GM12865 (cell line): ENCODE results near the gene SHISA9.

Source experiments
- DNase-seq: peaks from one replicate; pipeline ENCODE4 v3.0.0; 2010; ENCODE audit warnings: low read depth
- H3K4me3 ChIP-seq: 2 replicates; pipeline ENCODE4 v1.5.1; 2011; ENCODE audit warnings: mild to moderate bottlenecking, low read depth, low read length, control low read depth
- CTCF ChIP-seq: IDR thresholded peaks from 2 replicates; pipeline ENCODE4 v1.5.1; 2011; ENCODE audit warnings: low read length, control low read depth, low read depth, inconsistent platforms; ENCODE audit not compliant: insufficient read depth; ENCODE audit errors: missing control alignments

SHISA9 gene

DNA sequence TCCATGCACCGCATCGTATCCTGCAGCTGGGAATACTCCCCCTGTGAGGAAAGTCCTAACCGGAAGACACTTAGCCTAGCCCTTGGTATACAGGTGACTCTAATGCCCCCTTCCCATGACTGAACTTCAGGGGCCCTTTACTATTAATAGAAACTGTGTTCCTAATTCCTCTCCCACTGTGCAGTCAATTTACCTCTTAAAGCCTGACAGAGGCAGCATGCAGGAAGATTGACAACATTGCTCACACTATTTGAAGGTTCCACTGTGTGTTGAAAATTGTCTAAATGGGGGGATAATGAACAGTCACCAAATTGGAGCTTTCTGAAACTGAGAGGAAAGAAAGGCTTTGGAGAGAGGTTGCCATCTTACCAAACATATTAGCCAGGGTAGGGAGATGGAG, 222.6 kb downstream of the SHISA9 start:
- no peak for DNase-seq
- TF ChIP-seq CTCF, result no peak
- no peak overlapping the region for H3K4me3 ChIP-seq

DNA sequence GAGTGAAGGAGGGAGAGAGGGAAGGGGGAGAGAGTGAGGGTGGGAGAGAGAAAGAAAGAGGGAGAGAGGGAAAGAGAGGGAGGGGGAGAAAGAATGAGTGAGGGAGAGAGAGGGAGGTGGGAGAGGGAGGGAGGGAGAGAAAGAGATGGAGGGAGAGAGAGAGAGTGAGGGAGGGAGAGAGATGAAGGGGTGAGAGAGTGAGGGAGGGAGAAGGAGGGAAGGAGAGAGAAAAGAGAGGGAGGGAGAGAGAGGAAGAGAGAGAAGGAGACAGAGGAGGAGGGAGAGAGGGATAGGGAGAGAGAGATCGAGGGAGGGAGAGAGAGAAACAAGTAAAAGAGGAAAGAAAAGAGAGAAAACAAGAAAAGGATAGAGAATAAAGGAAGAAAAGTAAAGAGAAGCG, 225.7 kb downstream of the SHISA9 start:
- no peak for DNase-seq
- no peak overlapping the region for H3K4me3 ChIP-seq
- TF ChIP-seq CTCF, result no peak

GRCh38 chr16:13130586-13130985, 229.2 kb downstream of the SHISA9 start:
- no peak for TF ChIP-seq CTCF
- DNase-seq, result no peak
- no peak overlapping the region for H3K4me3 ChIP-seq

DNA sequence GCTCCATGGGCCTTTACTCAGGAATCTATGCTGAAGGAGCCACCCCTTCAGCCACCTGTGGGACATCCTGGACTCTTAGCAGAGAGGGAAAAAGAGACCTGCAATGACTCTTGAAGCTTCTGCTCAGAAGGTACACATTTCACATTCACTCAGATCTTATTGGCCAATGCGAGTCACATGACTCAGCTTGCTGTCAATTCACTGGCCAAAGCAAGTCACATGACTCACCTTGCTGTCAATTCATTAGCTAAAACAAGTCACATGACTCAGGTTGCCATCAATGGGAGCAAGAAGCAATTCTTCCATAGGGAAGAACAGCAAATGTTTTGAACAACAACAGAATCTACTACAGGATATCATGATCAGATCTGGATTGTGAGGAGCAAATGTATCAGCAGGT, 233.4 kb downstream of the SHISA9 start:
- no peak for DNase-seq
- no peak overlapping the region for H3K4me3 ChIP-seq
- no peak for TF ChIP-seq CTCF

DNA sequence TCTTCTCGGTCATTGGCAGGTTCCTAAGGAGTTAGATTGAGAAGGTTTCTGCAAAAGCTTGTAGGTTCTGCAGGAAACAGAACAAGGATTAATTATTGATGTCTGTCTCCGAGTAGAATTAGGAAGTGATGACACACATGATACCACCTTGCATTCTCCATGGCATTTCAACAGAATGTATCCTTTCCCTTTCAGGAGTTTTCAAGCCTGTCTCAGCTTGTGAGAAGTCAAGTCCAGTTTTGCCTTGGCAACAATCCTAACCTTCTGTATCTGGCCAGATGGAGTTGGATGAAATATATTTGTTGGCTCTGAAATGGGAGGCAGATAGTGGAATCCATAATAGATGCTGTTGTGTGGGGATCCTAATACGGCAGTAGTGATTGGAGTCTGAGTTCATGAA, 235.5 kb downstream of the SHISA9 start:
- TF ChIP-seq CTCF, result no peak
- DNase-seq, result no peak
- H3K4me3 ChIP-seq, result no peak overlapping the region

GRCh38 chr16:13138528-13138927, 237.1 kb downstream of the SHISA9 start:
- no peak overlapping the region for H3K4me3 ChIP-seq
- no peak for DNase-seq
- TF ChIP-seq CTCF, result no peak

GRCh38 chr16:13139661-13140241, 238.4 kb downstream of the SHISA9 start:
- no peak overlapping the region for H3K4me3 ChIP-seq
- no peak for TF ChIP-seq CTCF
- no peak for DNase-seq
